ENCODE results near the gene NRG2.

NRG2 gene

DNA sequence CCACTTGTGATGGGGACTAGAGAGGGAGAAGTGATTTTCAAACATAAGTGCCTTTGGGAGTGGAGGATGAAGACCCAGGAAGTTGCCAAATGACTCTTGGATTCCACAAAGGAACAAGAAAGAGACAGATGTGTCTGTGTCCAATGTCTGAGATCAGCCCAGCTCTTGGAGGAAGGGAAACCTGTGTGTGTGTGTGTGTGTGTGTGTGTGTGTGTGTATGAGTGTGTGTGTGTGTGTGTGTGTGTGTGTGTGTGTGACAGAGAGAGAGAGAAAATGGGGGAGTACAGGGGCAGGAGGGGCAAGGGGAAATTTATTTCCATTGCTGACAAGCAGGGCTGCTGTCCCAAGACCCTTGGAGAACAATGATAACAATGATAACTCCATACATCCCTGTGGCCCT lies 175.5 kb downstream of the NRG2 start:
- no peaks in the 10 kb centered on the region for H3K27me3 ChIP-seq (ENCODE audit: control insufficient read depth in 2 of 2, insufficient read depth in 2 of 2, low read length in 2 of 2)
- H3K9ac ChIP-seq (ENCODE audit: low read depth in 1 of 2, low read length in 2 of 2), result no peak overlapping the region
- H3K4me1 ChIP-seq (ENCODE audit: control insufficient read depth in 2 of 2, insufficient read depth in 2 of 2, low read length in 2 of 2), result no peaks in the 10 kb centered on the region
- H3K9me3 ChIP-seq (ENCODE audit: control insufficient read depth in 2 of 2, low read length in 2 of 2), result no peaks in the 10 kb centered on the region
- no peaks in the 10 kb centered on the region for H3K36me3 ChIP-seq (ENCODE audit: control insufficient read depth in 2 of 2, insufficient read depth in 2 of 2, low read length in 2 of 2)
- H3K27ac ChIP-seq (ENCODE audit: low read depth in 2 of 2, low read length in 2 of 2), result no peak overlapping the region
- H3K4me3 ChIP-seq (ENCODE audit: low read length in 2 of 2), result no peak overlapping the region

DNA sequence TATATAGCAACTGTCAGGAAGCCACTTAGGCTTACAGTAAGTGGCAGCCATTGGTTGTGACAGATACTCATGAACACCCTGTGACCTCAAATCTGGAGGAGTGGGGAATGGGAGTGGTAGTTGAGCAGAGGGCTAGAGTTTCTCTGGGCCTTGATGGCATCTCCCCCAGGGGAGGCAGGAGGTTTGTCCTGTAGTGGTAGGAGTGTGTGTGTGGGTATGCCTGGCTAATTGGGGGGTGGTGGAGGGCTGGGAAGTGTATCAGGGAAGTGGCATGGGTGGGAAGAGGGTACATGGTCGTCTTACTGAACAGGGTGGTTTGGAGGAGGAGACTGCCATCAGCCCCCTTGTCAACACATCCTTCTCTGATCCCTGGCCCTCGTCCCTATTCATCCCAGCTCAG lies 176.0 kb downstream of the NRG2 start:
- Histone ChIP-seq H3K9ac (ENCODE audit: low read depth in 1 of 2, low read length in 2 of 2) (no peak overlapping the region), H3K36me3 (ENCODE audit: control insufficient read depth in 2 of 2, insufficient read depth in 2 of 2, low read length in 2 of 2) (no peaks in the 10 kb centered on the region), H3K9me3 (ENCODE audit: control insufficient read depth in 2 of 2, low read length in 2 of 2) (no peaks in the 10 kb centered on the region), H3K4me3 (ENCODE audit: low read length in 2 of 2) (no peak overlapping the region), H3K27ac (ENCODE audit: low read depth in 2 of 2, low read length in 2 of 2) (no peak overlapping the region), H3K27me3 (ENCODE audit: control insufficient read depth in 2 of 2, insufficient read depth in 2 of 2, low read length in 2 of 2) (no peaks in the 10 kb centered on the region), H3K4me1 (ENCODE audit: control insufficient read depth in 2 of 2, insufficient read depth in 2 of 2, low read length in 2 of 2) (no peaks in the 10 kb centered on the region)

DNA sequence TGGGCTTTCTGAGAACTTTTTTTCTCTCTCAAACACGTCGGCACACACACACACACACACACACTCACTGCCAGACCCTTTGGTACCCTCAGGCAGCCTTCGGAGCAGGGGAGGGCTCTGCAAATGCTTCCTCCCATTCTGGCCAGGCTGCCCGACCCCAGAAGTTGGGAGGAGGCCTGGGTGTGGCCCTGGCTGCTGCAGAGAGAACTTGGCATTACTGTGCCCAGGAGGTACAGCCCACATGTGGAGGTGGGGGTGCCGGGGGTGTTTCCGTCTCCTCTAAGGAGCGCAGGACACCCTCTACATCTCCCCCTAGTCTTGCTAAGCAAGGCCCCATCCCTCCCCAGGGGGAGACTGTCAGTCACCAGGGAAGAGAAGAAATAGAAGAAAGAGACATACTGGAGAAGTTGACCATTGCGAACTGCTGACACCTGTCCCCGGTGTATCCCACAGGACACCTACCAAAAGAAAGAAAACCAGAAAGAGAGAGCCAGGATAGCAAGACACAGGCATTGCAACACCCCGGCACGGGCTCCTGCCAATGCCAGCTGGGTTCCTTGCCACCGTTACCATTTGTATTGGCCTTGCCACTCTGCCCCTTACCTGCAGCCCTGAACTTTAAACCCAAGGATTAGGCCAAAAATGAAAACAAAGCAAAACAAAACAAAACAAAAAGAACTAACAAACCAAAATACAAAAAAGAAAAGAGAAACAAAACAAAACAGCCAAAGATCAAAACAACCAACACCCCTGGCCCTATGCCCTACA lies 178.2 kb downstream of the NRG2 start:
- H3K4me1 ChIP-seq (ENCODE audit: control insufficient read depth in 2 of 2, insufficient read depth in 2 of 2, low read length in 2 of 2), result no peaks in the 10 kb centered on the region
- H3K4me3 ChIP-seq (ENCODE audit: low read length in 2 of 2), result no peak overlapping the region
- H3K9me3 ChIP-seq (ENCODE audit: control insufficient read depth in 2 of 2, low read length in 2 of 2), result no peaks in the 10 kb centered on the region
- H3K36me3 ChIP-seq (ENCODE audit: control insufficient read depth in 2 of 2, insufficient read depth in 2 of 2, low read length in 2 of 2), result no peaks in the 10 kb centered on the region
- H3K9ac ChIP-seq (ENCODE audit: low read depth in 1 of 2, low read length in 2 of 2), result no peak overlapping the region
- no peak overlapping the region for H3K27ac ChIP-seq (ENCODE audit: low read depth in 2 of 2, low read length in 2 of 2)
- no peaks in the 10 kb centered on the region for H3K27me3 ChIP-seq (ENCODE audit: control insufficient read depth in 2 of 2, insufficient read depth in 2 of 2, low read length in 2 of 2)

DNA sequence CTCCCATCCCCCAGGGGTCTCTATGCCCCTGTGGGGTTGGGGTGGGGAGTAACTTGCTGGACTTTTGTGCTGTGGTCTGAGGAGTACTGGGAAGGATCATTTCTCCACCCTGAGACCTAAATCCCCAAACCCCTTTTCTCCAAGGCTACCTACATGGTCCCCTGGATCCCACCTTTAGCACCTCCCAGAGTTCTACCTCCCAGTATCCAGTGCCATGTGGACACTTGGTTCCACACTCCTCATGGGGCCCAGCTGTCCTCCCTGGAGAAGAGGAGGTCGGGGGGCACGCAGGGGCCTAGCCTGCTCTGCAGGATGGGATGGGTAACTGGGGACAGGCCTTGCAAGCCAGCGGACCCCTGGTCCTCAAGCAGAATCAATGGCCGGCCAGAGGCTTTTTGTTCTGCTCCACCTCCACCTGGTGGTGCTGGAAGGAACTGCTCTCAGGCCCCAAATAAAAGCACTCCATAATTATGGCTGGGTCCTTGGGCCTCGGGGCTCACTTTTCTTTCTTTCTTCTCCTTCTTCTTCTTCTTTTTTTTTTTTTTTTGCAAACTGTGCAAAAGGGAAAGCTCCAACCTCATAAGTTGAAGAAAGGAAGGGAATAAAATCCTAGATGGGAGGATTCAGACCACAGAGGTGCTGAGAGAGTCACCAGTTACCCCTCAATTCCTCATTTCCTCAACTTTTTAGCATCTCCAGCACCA lies 179.1 kb downstream of the NRG2 start:
- Histone ChIP-seq H3K9ac (ENCODE audit: low read depth in 1 of 2, low read length in 2 of 2) (no peak overlapping the region), H3K27me3 (ENCODE audit: control insufficient read depth in 2 of 2, insufficient read depth in 2 of 2, low read length in 2 of 2) (no peaks in the 10 kb centered on the region), H3K27ac (ENCODE audit: low read depth in 2 of 2, low read length in 2 of 2) (no peak overlapping the region), H3K4me1 (ENCODE audit: control insufficient read depth in 2 of 2, insufficient read depth in 2 of 2, low read length in 2 of 2) (no peaks in the 10 kb centered on the region), H3K36me3 (ENCODE audit: control insufficient read depth in 2 of 2, insufficient read depth in 2 of 2, low read length in 2 of 2) (no peaks in the 10 kb centered on the region), H3K4me3 (ENCODE audit: low read length in 2 of 2) (no peak overlapping the region), H3K9me3 (ENCODE audit: control insufficient read depth in 2 of 2, low read length in 2 of 2) (no peaks in the 10 kb centered on the region)

DNA sequence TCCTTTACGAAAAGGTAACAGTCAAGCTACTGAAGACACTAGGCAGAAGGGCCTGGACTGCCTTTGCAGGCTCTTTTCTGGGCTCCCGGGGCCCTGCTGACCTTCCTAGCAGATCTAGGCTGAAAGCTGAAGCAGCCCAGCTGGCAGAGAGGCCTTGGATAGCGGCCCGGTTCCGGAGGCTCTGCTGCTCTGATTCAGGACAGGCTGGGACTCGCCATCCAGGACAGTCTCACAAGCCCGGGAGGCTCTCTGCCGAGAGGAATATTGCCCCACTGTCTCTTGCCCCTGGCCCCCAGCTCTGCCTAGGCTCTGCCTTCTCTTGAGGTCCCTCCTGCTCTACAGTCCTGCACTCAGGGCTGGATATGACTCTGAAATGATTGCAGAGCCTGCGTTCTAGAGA lies 179.7 kb downstream of the NRG2 start:
- no peak overlapping the region for H3K4me3 ChIP-seq (ENCODE audit: low read length in 2 of 2)
- H3K27me3 ChIP-seq (ENCODE audit: control insufficient read depth in 2 of 2, insufficient read depth in 2 of 2, low read length in 2 of 2), result no peaks in the 10 kb centered on the region
- H3K9me3 ChIP-seq (ENCODE audit: control insufficient read depth in 2 of 2, low read length in 2 of 2), result no peaks in the 10 kb centered on the region
- H3K36me3 ChIP-seq (ENCODE audit: control insufficient read depth in 2 of 2, insufficient read depth in 2 of 2, low read length in 2 of 2), result no peaks in the 10 kb centered on the region
- H3K4me1 ChIP-seq (ENCODE audit: control insufficient read depth in 2 of 2, insufficient read depth in 2 of 2, low read length in 2 of 2), result no peaks in the 10 kb centered on the region
- H3K27ac ChIP-seq (ENCODE audit: low read depth in 2 of 2, low read length in 2 of 2), result no peak overlapping the region
- H3K9ac ChIP-seq (ENCODE audit: low read depth in 1 of 2, low read length in 2 of 2), result no peak overlapping the region

DNA sequence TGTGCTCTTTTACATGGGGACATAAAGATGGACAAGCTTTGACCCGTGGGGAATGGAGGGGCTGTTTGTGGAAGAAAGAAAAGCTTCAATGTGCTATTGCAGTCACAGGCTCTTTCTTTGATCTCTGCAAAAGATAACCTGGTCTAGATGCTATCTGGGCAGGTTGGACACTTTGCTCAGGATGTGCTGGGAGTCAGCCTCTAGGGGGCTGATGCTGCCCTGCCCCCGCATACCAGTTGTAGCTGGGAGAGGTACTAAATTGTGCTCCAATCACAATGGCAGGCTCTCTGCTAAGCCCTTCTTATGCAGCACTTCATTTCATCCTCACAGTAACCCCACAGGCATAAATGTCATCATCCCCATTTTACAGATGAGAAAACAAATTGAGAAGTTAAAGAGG lies 180.3 kb downstream of the NRG2 start:
- Histone ChIP-seq H3K4me1 (ENCODE audit: control insufficient read depth in 2 of 2, insufficient read depth in 2 of 2, low read length in 2 of 2) (no peaks in the 10 kb centered on the region), H3K9me3 (ENCODE audit: control insufficient read depth in 2 of 2, low read length in 2 of 2) (no peaks in the 10 kb centered on the region), H3K36me3 (ENCODE audit: control insufficient read depth in 2 of 2, insufficient read depth in 2 of 2, low read length in 2 of 2) (no peaks in the 10 kb centered on the region), H3K4me3 (ENCODE audit: low read length in 2 of 2) (no peak overlapping the region), H3K27ac (ENCODE audit: low read depth in 2 of 2, low read length in 2 of 2) (no peak overlapping the region), H3K9ac (ENCODE audit: low read depth in 1 of 2, low read length in 2 of 2) (no peak overlapping the region), H3K27me3 (ENCODE audit: control insufficient read depth in 2 of 2, insufficient read depth in 2 of 2, low read length in 2 of 2) (no peaks in the 10 kb centered on the region)

DNA sequence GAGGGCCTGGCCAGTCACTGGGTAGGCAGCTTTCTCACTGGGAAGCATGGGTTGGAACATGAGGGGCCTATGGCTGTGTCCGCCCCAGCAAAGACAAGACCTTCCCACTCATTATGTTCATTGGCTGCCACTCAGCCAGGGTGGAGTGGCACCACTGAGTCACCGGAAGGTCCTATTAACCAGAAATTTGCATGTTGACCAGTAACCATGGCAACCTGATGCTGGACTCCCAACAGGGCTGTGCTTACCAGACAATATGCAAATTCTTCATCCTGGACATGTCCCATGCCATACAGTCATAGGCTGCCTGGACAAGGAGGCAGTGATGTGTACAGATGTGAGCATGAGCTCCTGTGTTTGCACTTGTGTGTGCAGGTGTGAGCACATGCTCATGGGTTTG lies 180.8 kb downstream of the NRG2 start:
- Histone ChIP-seq H3K27ac (ENCODE audit: low read depth in 2 of 2, low read length in 2 of 2) (no peak overlapping the region), H3K4me1 (ENCODE audit: control insufficient read depth in 2 of 2, insufficient read depth in 2 of 2, low read length in 2 of 2) (no peaks in the 10 kb centered on the region), H3K9ac (ENCODE audit: low read depth in 1 of 2, low read length in 2 of 2) (no peak overlapping the region)

DNA sequence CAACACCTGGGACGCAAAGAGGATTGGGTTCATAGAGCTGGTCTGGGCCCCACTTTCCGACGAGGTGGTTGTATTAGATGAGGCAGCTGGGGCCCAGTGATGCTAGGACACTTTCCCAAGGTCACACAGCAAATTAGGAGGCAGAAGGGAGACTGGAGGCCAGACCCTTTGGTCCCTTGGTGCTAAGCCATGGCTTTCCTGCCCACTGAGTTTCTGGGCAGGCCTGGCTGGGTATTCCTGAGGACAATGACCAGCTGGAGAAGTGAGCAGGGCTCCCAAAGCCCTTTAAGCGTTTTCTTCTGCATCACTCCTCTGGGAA lies 181.3 kb downstream of the NRG2 start:
- Histone ChIP-seq H3K36me3 (ENCODE audit: control insufficient read depth in 2 of 2, insufficient read depth in 2 of 2, low read length in 2 of 2) (no peaks in the 10 kb centered on the region), H3K27ac (ENCODE audit: low read depth in 2 of 2, low read length in 2 of 2) (no peak overlapping the region), H3K4me3 (ENCODE audit: low read length in 2 of 2) (no peak overlapping the region), H3K4me1 (ENCODE audit: control insufficient read depth in 2 of 2, insufficient read depth in 2 of 2, low read length in 2 of 2) (no peaks in the 10 kb centered on the region), H3K9me3 (ENCODE audit: control insufficient read depth in 2 of 2, low read length in 2 of 2) (no peaks in the 10 kb centered on the region), H3K9ac (ENCODE audit: low read depth in 1 of 2, low read length in 2 of 2) (no peak overlapping the region), H3K27me3 (ENCODE audit: control insufficient read depth in 2 of 2, insufficient read depth in 2 of 2, low read length in 2 of 2) (no peaks in the 10 kb centered on the region)

More for the DNA sequence above, 180.8 kb downstream of the NRG2 start:
- Histone ChIP-seq H3K27me3 (ENCODE audit: control insufficient read depth in 2 of 2, insufficient read depth in 2 of 2, low read length in 2 of 2) (no peaks in the 10 kb centered on the region), H3K4me3 (ENCODE audit: low read length in 2 of 2) (no peak overlapping the region), H3K9me3 (ENCODE audit: control insufficient read depth in 2 of 2, low read length in 2 of 2) (no peaks in the 10 kb centered on the region), H3K36me3 (ENCODE audit: control insufficient read depth in 2 of 2, insufficient read depth in 2 of 2, low read length in 2 of 2) (no peaks in the 10 kb centered on the region)

DNA sequence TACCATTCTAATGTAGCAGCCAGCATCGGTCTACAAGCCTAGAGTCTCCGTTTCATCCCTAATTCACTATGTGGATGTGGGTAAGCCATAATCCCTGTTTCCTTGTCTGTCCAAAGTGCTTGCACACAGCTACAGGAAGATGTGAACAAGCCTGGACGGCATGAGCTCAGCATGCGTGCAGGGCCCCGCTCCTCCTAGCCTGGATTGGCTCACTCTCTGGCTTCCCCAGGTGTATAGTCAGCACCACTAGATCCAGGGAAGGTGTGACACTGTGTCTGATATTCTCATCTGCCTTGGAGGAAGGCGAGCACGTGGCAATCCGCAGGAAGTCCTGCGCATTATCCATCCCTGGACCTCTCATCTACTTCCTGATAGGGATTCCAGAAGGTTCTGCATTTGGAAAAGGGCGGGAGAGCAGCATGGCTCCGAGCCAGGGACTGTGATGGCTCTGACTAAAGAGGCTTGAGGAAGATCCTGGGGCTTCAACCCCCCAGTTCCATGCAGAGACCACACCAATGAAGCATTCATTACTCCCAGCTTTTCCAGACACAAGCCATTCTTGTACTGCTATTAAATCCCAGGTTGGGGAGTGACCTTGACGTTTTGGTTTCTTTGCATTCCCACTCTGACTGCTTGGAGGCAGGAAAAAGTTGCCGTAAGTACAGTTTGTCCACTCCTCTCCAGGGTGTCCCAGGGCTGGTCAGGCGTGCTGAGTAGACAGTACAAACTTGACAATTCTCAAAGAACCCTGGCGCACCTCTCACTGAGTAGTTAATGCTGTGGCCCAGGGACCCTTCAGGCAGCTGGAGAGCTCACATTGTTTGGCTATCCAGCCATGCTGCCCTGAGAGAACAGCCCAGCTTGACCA lies 181.8 kb downstream of the NRG2 start:
- H3K27ac ChIP-seq (ENCODE audit: low read depth in 2 of 2, low read length in 2 of 2), result no peak overlapping the region
- H3K4me3 ChIP-seq (ENCODE audit: low read length in 2 of 2), result no peak overlapping the region
- H3K27me3 ChIP-seq (ENCODE audit: control insufficient read depth in 2 of 2, insufficient read depth in 2 of 2, low read length in 2 of 2), result no peaks in the 10 kb centered on the region
- H3K9me3 ChIP-seq (ENCODE audit: control insufficient read depth in 2 of 2, low read length in 2 of 2), result no peaks in the 10 kb centered on the region
- no peaks in the 10 kb centered on the region for H3K36me3 ChIP-seq (ENCODE audit: control insufficient read depth in 2 of 2, insufficient read depth in 2 of 2, low read length in 2 of 2)
- H3K9ac ChIP-seq (ENCODE audit: low read depth in 1 of 2, low read length in 2 of 2), result no peak overlapping the region
- H3K4me1 ChIP-seq (ENCODE audit: control insufficient read depth in 2 of 2, insufficient read depth in 2 of 2, low read length in 2 of 2), result no peaks in the 10 kb centered on the region

DNA sequence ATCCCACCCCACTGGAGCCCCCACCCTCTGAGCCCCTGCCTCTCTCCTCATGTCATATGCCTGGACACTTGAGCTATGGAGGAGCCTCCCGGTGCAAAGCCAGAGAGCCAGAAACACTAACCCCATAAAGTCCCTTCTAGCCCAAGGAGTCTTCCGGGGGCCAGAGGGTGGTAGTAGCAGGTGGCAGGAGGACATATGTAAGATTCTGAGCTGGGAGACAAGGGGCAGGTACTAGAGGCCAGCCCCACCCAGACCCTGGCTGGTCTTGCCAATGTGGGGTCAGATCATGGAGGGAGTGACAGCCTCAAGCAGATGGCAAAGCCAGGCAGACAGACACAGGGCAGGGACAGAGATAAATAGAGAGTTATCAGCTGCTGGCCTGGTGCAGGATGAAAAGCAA lies 184.1 kb downstream of the NRG2 start:
- Histone ChIP-seq H3K36me3 (ENCODE audit: control insufficient read depth in 2 of 2, insufficient read depth in 2 of 2, low read length in 2 of 2) (no peaks in the 10 kb centered on the region), H3K9me3 (ENCODE audit: control insufficient read depth in 2 of 2, low read length in 2 of 2) (no peaks in the 10 kb centered on the region)

More for the DNA sequence above, 184.1 kb downstream of the NRG2 start:
- Histone ChIP-seq H3K27ac (ENCODE audit: low read depth in 2 of 2, low read length in 2 of 2) (no peak overlapping the region), H3K4me3 (ENCODE audit: low read length in 2 of 2) (no peak overlapping the region), H3K27me3 (ENCODE audit: control insufficient read depth in 2 of 2, insufficient read depth in 2 of 2, low read length in 2 of 2) (no peaks in the 10 kb centered on the region), H3K4me1 (ENCODE audit: control insufficient read depth in 2 of 2, insufficient read depth in 2 of 2, low read length in 2 of 2) (no peaks in the 10 kb centered on the region), H3K9ac (ENCODE audit: low read depth in 1 of 2, low read length in 2 of 2) (no peak overlapping the region)
